Stomach (tissue), 4 donors: Measurements from ENCODE around the gene SDCCAG8.

ENCODE experiments used
- POLR2A ChIP-seq, 4 donors: fragments of 450-650 bp; IDR thresholded peaks; one replicate each; pipeline ENCODE4 v1.6.1; 2016; ENCODE audit warnings: antibody characterized with exemption in 4 of 4, control low read depth in 2 of 4, mild to moderate bottlenecking in 1 of 4, moderate library complexity in 1 of 4
- TF ChIP-seq, protein P1 (sequence below), 7 experiments: fragments of 450-650 bp in 4 of 7; fragments of 200-600 bp in 3 of 7; sonication (generic) in 3 of 7; IDR thresholded peaks; one replicate each; pipeline ENCODE4 v1.5.1; 2016 to 2019; ENCODE audit warnings: antibody characterized with exemption in 7 of 7, control low read depth in 2 of 7, mild to moderate bottlenecking in 1 of 7

DNA sequence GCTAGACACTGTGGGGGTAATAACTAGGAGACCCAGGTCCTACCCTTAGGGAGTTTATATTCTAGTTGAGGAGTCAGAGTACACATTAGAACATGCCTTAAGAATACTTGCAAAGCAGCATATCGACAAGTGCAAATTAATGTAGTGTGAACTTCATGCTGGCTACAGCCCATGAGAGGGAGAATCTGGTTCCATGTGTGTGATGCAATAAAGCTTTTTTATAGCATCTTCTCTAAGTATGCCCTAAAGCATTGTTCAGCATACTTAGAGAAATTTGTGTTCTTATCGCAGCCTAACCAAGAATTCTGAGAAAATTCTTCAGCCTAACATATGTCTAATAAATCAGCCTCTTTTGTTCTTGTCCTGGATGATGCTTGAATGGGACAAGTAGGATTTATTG is 95.5 kb downstream of the SDCCAG8 start:
- TF ChIP-seq, protein P1, sequence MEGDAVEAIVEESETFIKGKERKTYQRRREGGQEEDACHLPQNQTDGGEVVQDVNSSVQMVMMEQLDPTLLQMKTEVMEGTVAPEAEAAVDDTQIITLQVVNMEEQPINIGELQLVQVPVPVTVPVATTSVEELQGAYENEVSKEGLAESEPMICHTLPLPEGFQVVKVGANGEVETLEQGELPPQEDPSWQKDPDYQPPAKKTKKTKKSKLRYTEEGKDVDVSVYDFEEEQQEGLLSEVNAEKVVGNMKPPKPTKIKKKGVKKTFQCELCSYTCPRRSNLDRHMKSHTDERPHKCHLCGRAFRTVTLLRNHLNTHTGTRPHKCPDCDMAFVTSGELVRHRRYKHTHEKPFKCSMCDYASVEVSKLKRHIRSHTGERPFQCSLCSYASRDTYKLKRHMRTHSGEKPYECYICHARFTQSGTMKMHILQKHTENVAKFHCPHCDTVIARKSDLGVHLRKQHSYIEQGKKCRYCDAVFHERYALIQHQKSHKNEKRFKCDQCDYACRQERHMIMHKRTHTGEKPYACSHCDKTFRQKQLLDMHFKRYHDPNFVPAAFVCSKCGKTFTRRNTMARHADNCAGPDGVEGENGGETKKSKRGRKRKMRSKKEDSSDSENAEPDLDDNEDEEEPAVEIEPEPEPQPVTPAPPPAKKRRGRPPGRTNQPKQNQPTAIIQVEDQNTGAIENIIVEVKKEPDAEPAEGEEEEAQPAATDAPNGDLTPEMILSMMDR (IDR thresholded peaks at IDR 0.05) = no peak
- TF ChIP-seq POLR2A (IDR thresholded peaks at IDR 0.05) = no peak
